Measurements from ENCODE around the gene ST3GAL4. TPM values are rescaled to one million over a fixed set of nuclear protein-coding genes. Genes with fewer than 3 reads are reported as not detected.

Gene ST3GAL4
- total RNA-seq, 4 donors from 2014 or later: 40.0 to 52.4 (median 40.5) TPM

- Histone ChIP-seq H3K4me3 (no peak overlapping the region), H3K36me3 (no peaks in the 10 kb centered on the region), H3K9me3 (no peaks in the 10 kb centered on the region), H3K4me1 (peaks cover 39 to 63% (median 59%) of the 10 kb centered on the region in 4 donors), H3K27ac (replicated peaks in 1 of 4) (peak overlapping the region in 1 of 4 donors; percentile 5), H3K27me3 (no peaks in the 10 kb centered on the region)
- DNase-seq (ENCODE audit: extremely low spot score): no peak
- 78% methylated on average over 7 of the region's 7 CpGs for WGBS
- intact Hi-C loops (cut with DNase I): no loop called here
- TF ChIP-seq POLR2A (IDR thresholded peaks at IDR 0.05; ENCODE audit: low read depth) (no peak), EP300 (IDR thresholded peaks at IDR 0.05) (no peak), CTCF (IDR thresholded peaks at IDR 0.05) (no peak), POLR2AphosphoS5 (IDR thresholded peaks at IDR 0.05) (no peak)
Measured at GRCh38 chr11:126391286-126391954, 35.9 kb downstream of the ST3GAL4 start.

- intact Hi-C loops (cut with DNase I): no loop called here
- DNase-seq (ENCODE audit: extremely low spot score): no peak
Measured at GRCh38 chr11:126391970-126392632, 36.6 kb downstream of the ST3GAL4 start.

GRCh38 chr11:126392633-126393013, 37.1 kb downstream of the ST3GAL4 start:
- Histone ChIP-seq H3K27me3 (no peaks in the 10 kb centered on the region), H3K27ac (replicated peaks in 1 of 4) (peak overlapping the region in 2 of 4 donors; percentile 1 to 30), H3K9me3 (no peaks in the 10 kb centered on the region), H3K36me3 (no peaks in the 10 kb centered on the region), H3K4me1 (peaks cover 32 to 52% (median 50%) of the 10 kb centered on the region in 4 donors), H3K4me3 (no peak overlapping the region)
- no peak for DNase-seq (ENCODE audit: extremely low spot score)
- 40% methylated on average over 4 of the region's 4 CpGs for WGBS
- intact Hi-C loops (cut with DNase I): no loop called here
- no peak for TF ChIP-seq POLR2A (IDR thresholded peaks at IDR 0.05; ENCODE audit: low read depth)
- TF ChIP-seq CTCF (IDR thresholded peaks at IDR 0.05): no peak
- no peak for TF ChIP-seq POLR2AphosphoS5 (IDR thresholded peaks at IDR 0.05)
- no peak for TF ChIP-seq EP300 (IDR thresholded peaks at IDR 0.05)

More at GRCh38 chr11:126391970-126392632, 36.6 kb downstream of the ST3GAL4 start:
- Histone ChIP-seq H3K36me3 (no peaks in the 10 kb centered on the region), H3K4me1 (peaks cover 32 to 56% (median 55%) of the 10 kb centered on the region in 4 donors), H3K4me3 (no peak overlapping the region), H3K27ac (replicated peaks in 1 of 4) (peak overlapping the region in 1 of 4 donors; percentile 38), H3K9me3 (no peaks in the 10 kb centered on the region), H3K27me3 (no peaks in the 10 kb centered on the region)
- TF ChIP-seq CTCF (IDR thresholded peaks at IDR 0.05) (peak in 2 of 3 experiments; percentile 5 to 18), POLR2AphosphoS5 (IDR thresholded peaks at IDR 0.05) (no peak)
- WGBS: 60% methylated on average over 8 of the region's 8 CpGs

GRCh38 chr11:126393143-126393542, 37.7 kb downstream of the ST3GAL4 start:
- intact Hi-C loops (cut with DNase I): no loop called here
- Histone ChIP-seq H3K27ac (replicated peaks in 1 of 4) (peak overlapping the region in 3 of 4 donors; percentile 1 to 30 (median 7)), H3K27me3 (no peaks in the 10 kb centered on the region), H3K4me1 (peaks cover 32 to 52% (median 45%) of the 10 kb centered on the region in 4 donors), H3K9me3 (no peaks in the 10 kb centered on the region), H3K36me3 (no peaks in the 10 kb centered on the region), H3K4me3 (no peak overlapping the region)
- TF ChIP-seq CTCF (IDR thresholded peaks at IDR 0.05) (no peak), POLR2AphosphoS5 (IDR thresholded peaks at IDR 0.05) (no peak), POLR2A (IDR thresholded peaks at IDR 0.05; ENCODE audit: low read depth) (no peak), EP300 (IDR thresholded peaks at IDR 0.05) (no peak)
- no peak for DNase-seq (ENCODE audit: extremely low spot score)
- 88% methylated on average over 5 of the region's 5 CpGs for WGBS
